Measurements from ENCODE around the gene CLEC10A.

GRCh38 chr17:7084088-7084487 is 4.0 kb upstream of the CLEC10A start:
- TF ChIP-seq CTCF (conservative IDR thresholded peaks at IDR 0.05; ENCODE audit: low read length) (no peak), EZH2phosphoT487 (IDR thresholded peaks at IDR 0.05; ENCODE audit: borderline replicate concordance) (no peak)
